ENCODE measurements around the gene CFAP221. TPM values are rescaled to one million over a fixed set of nuclear protein-coding genes. Genes with fewer than 3 reads are reported as not detected.

Gene CFAP221
- total RNA-seq, 1 donor from 2014 or later = 20.7 TPM

- no peak for DNase-seq (ENCODE audit: low spot score)
Measured at GRCh38 chr2:119644186-119644585, 99.9 kb downstream of the CFAP221 start.

- peak; percentile 20 for DNase-seq (ENCODE audit: low spot score)
Measured at GRCh38 chr2:119645173-119645855, 101.1 kb downstream of the CFAP221 start.

GRCh38 chr2:119646149-119646548, 101.9 kb downstream of the CFAP221 start:
- no peak for DNase-seq (ENCODE audit: low spot score)

DNA sequence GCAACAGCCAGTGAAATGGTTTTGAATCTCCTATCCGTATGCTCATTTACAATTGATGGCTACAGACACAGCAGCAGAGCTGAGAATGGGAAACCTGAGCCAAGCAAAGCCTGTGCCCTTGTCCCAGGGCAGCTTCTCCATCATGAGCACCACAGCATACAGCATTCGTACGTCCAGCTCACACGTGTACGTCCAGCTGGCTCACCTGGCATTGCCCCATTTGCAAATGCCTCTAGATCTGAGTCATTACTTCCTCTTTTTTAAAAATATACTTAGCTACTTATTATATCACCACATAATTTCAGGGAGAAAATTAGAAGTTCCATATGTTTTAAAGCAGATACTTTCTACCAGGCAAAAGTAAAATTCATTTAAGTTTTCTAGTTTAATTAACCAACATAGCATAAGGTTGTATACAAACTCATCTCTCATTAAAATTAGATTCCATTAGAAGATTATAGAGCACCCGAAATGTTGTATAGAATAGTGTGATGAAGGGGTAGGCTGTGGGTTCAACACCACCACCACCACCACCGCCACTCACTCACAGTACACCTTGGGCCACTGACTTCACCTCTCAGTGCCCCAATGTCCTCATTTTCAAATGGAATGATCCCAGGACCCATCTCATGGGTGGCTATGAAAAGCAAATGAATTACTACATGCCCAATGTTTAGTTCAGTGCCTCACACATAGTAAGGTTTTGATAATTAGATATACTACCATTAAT, 103.4 kb downstream of the CFAP221 start:
- no peak for DNase-seq (ENCODE audit: low spot score)

GRCh38 chr2:119649364-119649917, 105.2 kb downstream of the CFAP221 start:
- no peak for DNase-seq (ENCODE audit: low spot score)

- no peak for DNase-seq (ENCODE audit: low spot score)
Measured at GRCh38 chr2:119650206-119650605, 106.0 kb downstream of the CFAP221 start.

DNA sequence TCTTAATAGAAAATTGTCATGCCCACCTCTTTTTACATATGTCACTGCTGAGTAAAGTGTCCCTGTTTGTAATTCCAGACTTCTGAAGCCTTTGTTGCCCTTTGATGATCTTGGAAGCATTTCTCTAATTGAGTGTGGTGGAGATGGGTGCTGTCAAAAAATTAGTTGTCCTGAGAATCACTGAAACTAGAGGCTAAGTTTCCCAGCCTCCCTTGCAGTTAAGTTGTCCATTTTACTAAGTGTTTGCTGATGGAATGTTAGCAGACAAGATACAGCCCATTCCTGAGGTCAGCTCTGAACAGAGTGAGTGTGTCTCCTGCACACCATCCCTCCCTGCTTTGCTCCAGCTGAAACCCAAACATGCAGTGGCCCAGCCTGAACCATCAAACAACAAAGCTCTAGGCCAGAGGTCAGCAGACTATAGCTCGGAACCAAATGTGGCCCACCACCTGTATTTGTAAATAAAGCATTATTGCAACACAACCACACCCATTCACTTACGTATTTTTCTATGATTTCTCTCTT, 106.7 kb downstream of the CFAP221 start:
- no peak for DNase-seq (ENCODE audit: low spot score)

GRCh38 chr2:119657466-119658145, 113.4 kb downstream of the CFAP221 start:
- DNase-seq (ENCODE audit: low spot score) = no peak

DNA sequence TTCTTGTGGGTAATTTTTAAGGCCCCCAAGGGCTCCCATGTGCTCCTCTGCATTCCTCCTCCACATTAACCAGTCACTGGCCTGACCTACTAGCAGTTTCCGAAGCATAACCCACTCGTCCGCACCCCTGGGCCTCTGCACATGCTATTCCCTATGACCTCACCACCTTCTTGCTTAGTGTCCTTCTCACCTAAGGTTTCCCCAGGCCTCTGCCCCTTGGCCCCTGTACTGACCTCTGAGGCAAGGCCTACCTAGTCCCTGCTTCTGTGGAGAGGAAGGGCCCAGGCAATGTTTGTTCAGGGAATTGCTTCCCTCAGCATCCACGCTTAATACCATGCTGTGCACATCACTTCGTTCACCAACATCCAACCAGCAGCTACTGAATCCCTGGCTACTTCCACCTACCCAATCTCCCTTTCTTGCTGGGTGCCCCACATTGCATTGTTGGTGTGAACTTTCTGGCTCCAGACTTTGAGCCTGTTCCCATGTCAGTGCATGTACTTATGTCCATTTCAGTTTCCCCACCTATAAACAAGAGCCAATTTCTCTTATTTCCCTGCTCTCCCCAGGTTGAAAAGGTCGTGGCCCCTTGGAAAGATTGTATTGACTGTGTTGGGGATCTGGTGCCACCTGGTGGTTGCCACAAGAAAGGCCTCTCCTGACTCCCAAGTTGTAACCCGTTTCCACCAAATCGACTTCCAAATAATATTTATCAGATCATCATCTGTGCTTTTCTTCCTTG, 115.5 kb downstream of the CFAP221 start:
- peak; percentile 34 for DNase-seq (ENCODE audit: low spot score)

GRCh38 chr2:119660343-119660658, 116.1 kb downstream of the CFAP221 start:
- DNase-seq (ENCODE audit: low spot score) = no peak

DNA sequence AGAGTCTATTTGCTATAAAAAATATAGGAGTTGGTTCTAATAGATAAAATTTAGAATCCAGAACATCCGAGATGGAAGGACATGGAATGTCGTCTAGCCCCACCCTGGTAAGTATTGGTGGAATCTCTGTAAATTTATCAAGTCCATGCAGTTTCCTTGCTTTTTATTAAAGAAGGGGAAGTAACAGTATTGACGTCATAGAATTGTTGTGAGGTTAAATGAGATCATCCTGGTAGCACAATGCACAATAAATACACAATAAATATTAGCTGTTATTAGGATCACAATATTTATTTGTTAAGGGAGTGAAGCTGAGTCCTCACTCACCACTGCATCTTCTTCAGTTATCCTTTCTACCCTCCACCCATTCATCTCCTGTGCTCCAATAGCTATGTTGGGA, 118.0 kb downstream of the CFAP221 start:
- DNase-seq (ENCODE audit: low spot score) = no peak

- DNase-seq (ENCODE audit: low spot score) = peak; percentile 23
Measured at GRCh38 chr2:119668546-119668945, 124.3 kb downstream of the CFAP221 start.

- DNase-seq (ENCODE audit: low spot score) = no peak
Measured at GRCh38 chr2:119671016-119671415, 126.8 kb downstream of the CFAP221 start.

DNA sequence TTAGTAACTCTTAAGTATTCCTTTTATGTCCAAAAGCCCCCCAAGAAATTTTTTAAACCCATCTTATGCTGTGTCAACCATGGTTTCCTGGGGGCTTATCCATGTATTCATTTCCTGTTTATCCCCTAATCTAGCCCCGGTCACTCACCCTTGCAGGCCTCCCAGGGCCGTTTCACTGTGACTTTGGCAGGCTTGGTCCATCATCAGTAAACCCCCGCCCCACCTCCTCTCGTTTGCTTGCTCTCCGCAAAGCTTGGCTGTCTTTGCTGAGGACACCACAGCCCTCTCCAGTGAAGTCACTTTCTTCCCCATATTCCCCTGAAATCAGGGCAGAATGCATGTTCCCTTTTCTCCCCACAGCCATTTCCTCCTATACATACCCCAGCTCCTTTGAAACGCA, 127.5 kb downstream of the CFAP221 start:
- DNase-seq (ENCODE audit: low spot score) = no peak

GRCh38 chr2:119672161-119672862, 128.1 kb downstream of the CFAP221 start:
- no peak for DNase-seq (ENCODE audit: low spot score)

DNA sequence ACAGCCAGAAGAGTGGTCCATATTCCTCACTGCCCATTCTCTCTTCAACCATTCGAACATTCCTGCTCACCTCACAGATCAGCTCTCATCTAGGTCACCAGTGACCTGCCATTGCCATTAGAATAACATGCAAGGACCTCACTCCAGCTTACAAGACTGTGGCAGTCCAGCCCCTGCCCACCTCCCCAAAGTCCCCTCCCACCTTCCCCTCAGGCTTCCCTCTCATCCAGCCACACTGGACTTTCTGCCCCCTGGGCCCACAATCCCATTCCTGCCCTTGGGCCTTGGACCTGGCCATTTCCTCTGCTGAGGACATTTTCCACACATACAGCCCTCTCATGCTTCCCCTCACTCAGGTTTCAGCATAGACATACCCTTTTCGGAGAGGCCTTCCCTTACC, 129.5 kb downstream of the CFAP221 start:
- no peak for DNase-seq (ENCODE audit: low spot score)

DNA sequence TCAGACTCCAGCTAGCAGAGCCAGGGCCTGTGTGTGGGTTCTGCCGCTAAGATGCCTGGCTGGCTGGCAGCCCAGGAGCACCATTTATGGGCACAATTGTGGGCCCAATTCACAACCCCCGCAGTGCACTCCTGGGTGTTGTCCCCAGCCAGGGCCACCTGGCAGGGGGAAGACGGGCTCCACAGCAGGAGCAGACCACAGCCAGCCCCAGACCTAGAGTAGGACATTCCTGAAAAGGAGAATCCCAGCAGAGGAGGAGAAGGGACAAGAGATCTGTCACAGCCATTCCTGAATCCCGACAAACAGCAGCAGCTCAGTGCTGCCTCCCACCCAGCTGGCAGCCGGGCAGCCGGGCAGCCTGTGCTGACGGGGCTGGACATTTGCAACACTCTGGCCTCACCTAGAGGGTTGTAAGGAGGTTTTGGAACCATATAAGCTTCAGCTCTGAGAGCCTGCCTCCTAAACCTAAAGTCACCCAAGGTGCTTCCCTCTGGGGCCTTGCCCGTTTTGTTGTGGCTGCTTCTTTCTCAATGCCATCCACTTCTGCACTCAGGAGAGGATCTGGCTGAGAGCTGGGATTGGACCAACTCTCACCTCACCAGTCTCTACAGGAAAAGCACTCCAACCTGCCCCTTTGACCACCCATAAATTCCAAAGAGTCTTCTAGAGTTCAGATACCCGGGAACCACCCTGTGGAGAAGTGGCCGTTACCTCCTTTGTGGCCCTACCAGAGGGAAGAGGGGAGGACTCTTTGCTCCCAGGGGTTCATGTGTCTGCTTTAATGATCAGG, 130.7 kb downstream of the CFAP221 start:
- DNase-seq (ENCODE audit: low spot score) = no peak

GRCh38 chr2:119678021-119678656, 133.9 kb downstream of the CFAP221 start:
- no peak for DNase-seq (ENCODE audit: low spot score)

DNA sequence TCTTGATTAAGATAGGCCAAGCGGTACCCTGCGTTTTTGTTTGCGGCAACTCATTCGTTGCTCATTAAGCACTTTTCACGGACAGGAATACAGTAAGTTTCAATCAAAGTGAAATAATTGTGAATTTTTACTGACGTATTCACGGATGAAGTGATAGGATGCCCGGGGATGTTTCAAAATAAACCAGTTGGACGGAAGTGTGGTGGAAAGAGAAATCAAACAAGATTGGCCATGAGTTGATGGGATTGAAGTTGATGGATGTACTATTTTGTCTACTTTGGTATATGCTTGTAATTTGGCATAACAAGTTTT, 135.2 kb downstream of the CFAP221 start:
- no peak for DNase-seq (ENCODE audit: low spot score)

GRCh38 chr2:119679846-119680245, 135.6 kb downstream of the CFAP221 start:
- no peak for DNase-seq (ENCODE audit: low spot score)

Measured in umbilical cord (tissue), 2 donors.